Measurements from ENCODE around the gene TACR2. TPM values are rescaled to one million over a fixed set of nuclear protein-coding genes. Genes with fewer than 3 reads are reported as not detected.

TACR2 gene
- total RNA-seq, 1 donor from 2014 or later, result 6.1 TPM

- peak overlapping the region; percentile 48 for H3K27ac ChIP-seq
- TF ChIP-seq POLR2A (IDR thresholded peaks at IDR 0.05) (no peak), POLR2AphosphoS5 (IDR thresholded peaks at IDR 0.05; ENCODE audit: insufficient read depth in 1 of 2, low read depth in 1 of 2) (peak; percentile 3 to 40)
- H3K36me3 ChIP-seq, result peaks cover 0 to 27% of the 10 kb centered on the region in 2 donors
- peaks cover 62% of the 10 kb centered on the region for H3K4me1 ChIP-seq
- no peaks in the 10 kb centered on the region for H3K9me3 ChIP-seq
- no peak overlapping the region for H3K4me3 ChIP-seq
- DNase-seq (ENCODE audit: extremely low spot score in 2 of 2), result no peak
- intact Hi-C loops (cut with DNase I), result no loop called here
- H3K27me3 ChIP-seq, result no peaks in the 10 kb centered on the region
Observed at GRCh38 chr10:69403519-69403918, 13.2 kb downstream of the TACR2 start.

- intact Hi-C loops (cut with DNase I), result no loop called here
- Histone ChIP-seq H3K9me3 (no peaks in the 10 kb centered on the region), H3K36me3 (peaks cover 0 to 30% of the 10 kb centered on the region in 2 donors), H3K4me3 (no peak overlapping the region), H3K27ac (peak overlapping the region; percentile 48), H3K27me3 (no peaks in the 10 kb centered on the region), H3K4me1 (peaks cover 61% of the 10 kb centered on the region)
- TF ChIP-seq POLR2A (IDR thresholded peaks at IDR 0.05) (no peak), POLR2AphosphoS5 (IDR thresholded peaks at IDR 0.05; ENCODE audit: insufficient read depth in 1 of 2, low read depth in 1 of 2) (no peak)
- TF ChIP-seq, protein P1, sequence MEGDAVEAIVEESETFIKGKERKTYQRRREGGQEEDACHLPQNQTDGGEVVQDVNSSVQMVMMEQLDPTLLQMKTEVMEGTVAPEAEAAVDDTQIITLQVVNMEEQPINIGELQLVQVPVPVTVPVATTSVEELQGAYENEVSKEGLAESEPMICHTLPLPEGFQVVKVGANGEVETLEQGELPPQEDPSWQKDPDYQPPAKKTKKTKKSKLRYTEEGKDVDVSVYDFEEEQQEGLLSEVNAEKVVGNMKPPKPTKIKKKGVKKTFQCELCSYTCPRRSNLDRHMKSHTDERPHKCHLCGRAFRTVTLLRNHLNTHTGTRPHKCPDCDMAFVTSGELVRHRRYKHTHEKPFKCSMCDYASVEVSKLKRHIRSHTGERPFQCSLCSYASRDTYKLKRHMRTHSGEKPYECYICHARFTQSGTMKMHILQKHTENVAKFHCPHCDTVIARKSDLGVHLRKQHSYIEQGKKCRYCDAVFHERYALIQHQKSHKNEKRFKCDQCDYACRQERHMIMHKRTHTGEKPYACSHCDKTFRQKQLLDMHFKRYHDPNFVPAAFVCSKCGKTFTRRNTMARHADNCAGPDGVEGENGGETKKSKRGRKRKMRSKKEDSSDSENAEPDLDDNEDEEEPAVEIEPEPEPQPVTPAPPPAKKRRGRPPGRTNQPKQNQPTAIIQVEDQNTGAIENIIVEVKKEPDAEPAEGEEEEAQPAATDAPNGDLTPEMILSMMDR (IDR thresholded peaks at IDR 0.05), result no peak
- DNase-seq (ENCODE audit: extremely low spot score in 2 of 2), result no peak
Observed at GRCh38 chr10:69403066-69403465, 13.7 kb downstream of the TACR2 start.

DNA sequence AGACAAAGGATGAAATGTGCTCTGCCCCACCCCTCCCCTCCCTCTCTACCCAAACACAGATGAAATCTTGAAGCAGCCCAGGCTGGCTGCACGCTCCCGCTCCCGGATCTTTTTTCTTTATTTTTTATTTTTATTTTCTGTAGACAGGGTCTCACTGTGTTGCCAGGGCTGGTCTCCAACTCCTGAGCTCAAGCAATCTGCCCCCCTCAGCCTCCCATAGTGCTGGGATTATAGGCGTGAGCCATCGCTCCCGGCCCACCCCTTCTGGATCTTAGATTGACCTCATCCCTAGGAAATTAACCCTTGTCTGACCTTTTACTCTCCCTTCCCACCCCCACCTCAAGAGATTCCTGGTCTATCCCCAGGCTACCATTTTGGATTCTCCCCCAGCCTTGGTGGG, 14.3 kb downstream of the TACR2 start:
- Histone ChIP-seq H3K4me3 (no peak overlapping the region), H3K36me3 (peaks cover 0 to 35% of the 10 kb centered on the region in 2 donors), H3K27me3 (no peaks in the 10 kb centered on the region), H3K27ac (peak overlapping the region; percentile 48), H3K4me1 (peaks cover 55% of the 10 kb centered on the region), H3K9me3 (no peaks in the 10 kb centered on the region)
- no peak for DNase-seq (ENCODE audit: extremely low spot score in 2 of 2)
- TF ChIP-seq POLR2AphosphoS5 (IDR thresholded peaks at IDR 0.05; ENCODE audit: insufficient read depth in 1 of 2, low read depth in 1 of 2) (no peak), POLR2A (IDR thresholded peaks at IDR 0.05) (no peak)
- TF ChIP-seq, protein P1 (IDR thresholded peaks at IDR 0.05), result no peak
- intact Hi-C loops (cut with DNase I), result no loop called here

DNA sequence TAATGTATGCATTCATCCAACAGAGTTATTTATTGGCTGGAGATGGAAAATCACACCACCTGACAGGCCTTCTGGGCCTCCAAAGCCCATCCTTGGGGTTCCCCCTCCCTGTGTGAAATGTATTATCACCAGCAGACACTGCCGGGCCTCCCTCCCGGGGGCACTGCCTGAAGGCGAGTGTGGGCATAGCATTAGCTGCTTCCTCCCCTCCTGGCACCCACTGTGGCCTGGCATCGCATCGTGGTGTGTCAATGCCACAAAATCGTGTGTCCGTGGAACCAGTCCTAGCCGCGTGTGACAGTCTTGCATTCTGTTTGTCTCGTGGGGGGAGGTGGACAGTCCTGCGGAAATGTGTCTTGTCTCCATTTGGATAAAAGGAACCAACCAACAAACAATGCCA, 15.3 kb downstream of the TACR2 start:
- H3K9me3 ChIP-seq, result no peaks in the 10 kb centered on the region
- H3K4me3 ChIP-seq, result no peak overlapping the region
- H3K27me3 ChIP-seq, result no peaks in the 10 kb centered on the region
- peaks cover 0 to 44% of the 10 kb centered on the region in 2 donors for H3K36me3 ChIP-seq
- intact Hi-C loops (cut with DNase I), result no loop called here
- peaks cover 45% of the 10 kb centered on the region for H3K4me1 ChIP-seq
- TF ChIP-seq POLR2A (IDR thresholded peaks at IDR 0.05) (no peak), POLR2AphosphoS5 (IDR thresholded peaks at IDR 0.05; ENCODE audit: insufficient read depth in 1 of 2, low read depth in 1 of 2) (no peak)
- TF ChIP-seq, protein P1 (IDR thresholded peaks at IDR 0.05), result no peak
- no peak overlapping the region for H3K27ac ChIP-seq
- no peak for DNase-seq (ENCODE audit: extremely low spot score in 2 of 2)

DNA sequence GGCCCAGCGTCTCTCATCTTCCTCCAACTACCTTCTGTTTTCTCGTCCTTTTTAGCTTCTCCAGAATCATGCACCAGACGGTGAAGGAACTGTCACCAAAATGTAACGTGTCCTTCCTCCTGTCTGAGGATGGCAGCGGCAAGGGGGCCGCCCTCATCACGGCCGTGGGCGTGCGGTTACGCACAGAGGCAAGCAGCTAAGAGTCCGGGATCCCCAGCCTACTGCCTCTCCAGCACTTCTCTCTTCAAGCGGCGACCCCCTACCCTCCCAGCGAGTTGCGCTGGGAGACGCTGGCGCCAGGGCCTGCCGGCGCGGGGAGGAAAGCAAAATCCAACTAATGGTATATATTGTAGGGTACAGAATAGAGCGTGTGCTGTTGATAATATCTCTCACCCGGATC, 15.8 kb downstream of the TACR2 start:
- H3K27me3 ChIP-seq, result no peaks in the 10 kb centered on the region
- H3K36me3 ChIP-seq, result peaks cover 0 to 44% of the 10 kb centered on the region in 2 donors
- H3K9me3 ChIP-seq, result no peaks in the 10 kb centered on the region
- intact Hi-C loops (cut with DNase I), result no loop called here
- no peak overlapping the region for H3K4me3 ChIP-seq
- H3K4me1 ChIP-seq, result peaks cover 40% of the 10 kb centered on the region
- no peak for DNase-seq (ENCODE audit: extremely low spot score in 2 of 2)
- H3K27ac ChIP-seq, result no peak overlapping the region
- TF ChIP-seq POLR2A (IDR thresholded peaks at IDR 0.05) (no peak), POLR2AphosphoS5 (IDR thresholded peaks at IDR 0.05; ENCODE audit: insufficient read depth in 1 of 2, low read depth in 1 of 2) (no peak)
- TF ChIP-seq, protein P1 (IDR thresholded peaks at IDR 0.05), result no peak

Data from vagina (tissue), 2 donors.